ENCODE measurements around the gene MST1. TPM values are rescaled to one million over a fixed set of nuclear protein-coding genes. Genes with fewer than 3 reads are reported as not detected.

Gene MST1
- total RNA-seq, 4 donors from 2014 or later = 12.2 to 116 (median 15.1) TPM

GRCh38 chr3:49715611-49716121, 26.4 kb upstream of the MST1 start:
- intact Hi-C loops (cut with DNase I; ENCODE audit: low total_unique reads) = no loop called here
- TF ChIP-seq CTCF (IDR thresholded peaks at IDR 0.05) (no peak), POLR2AphosphoS5 (IDR thresholded peaks at IDR 0.05) (no peak), POLR2A (IDR thresholded peaks at IDR 0.05) (no peak), EP300 (IDR thresholded peaks at IDR 0.05; ENCODE audit: low read depth) (no peak)
- DNase-seq = no peak
- H3K36me3 ChIP-seq = no peaks in the 10 kb centered on the region
- no peak overlapping the region for H3K4me3 ChIP-seq
- in situ Hi-C loops (cut with MboI; ENCODE audit: low pct_ligation_motif_present in 1 of 4, low pct_unique_long_range_greater_than_20kb in 1 of 4, low sequenced_read_pairs in 3 of 4) = no loop called here
- H3K4me1 ChIP-seq = peaks cover 7 to 17% (median 14%) of the 10 kb centered on the region in 4 donors
- WGBS, 2 donors (ENCODE audit: low coverage in 1 of 2) = 92 to 93% methylated on average over 2 to 13 of the region's 13 CpGs
- H3K9me3 ChIP-seq = no peaks in the 10 kb centered on the region
- no peaks in the 10 kb centered on the region for H3K27me3 ChIP-seq
- H3K27ac ChIP-seq = no peak overlapping the region

GRCh38 chr3:49714728-49715550, 25.7 kb upstream of the MST1 start:
- Histone ChIP-seq H3K4me1 (peaks cover 7 to 15% (median 13%) of the 10 kb centered on the region in 4 donors), H3K9me3 (no peaks in the 10 kb centered on the region), H3K4me3 (no peak overlapping the region), H3K27ac (no peak overlapping the region), H3K27me3 (no peaks in the 10 kb centered on the region), H3K36me3 (no peaks in the 10 kb centered on the region)
- 91% methylated on average over 13 of the region's 13 CpGs; no CpG with 5 or more reads in 1 of the 2 donors for WGBS, 2 donors (ENCODE audit: low coverage in 1 of 2)
- no peak for TF ChIP-seq POLR2A (IDR thresholded peaks at IDR 0.05)
- no peak for TF ChIP-seq EP300 (IDR thresholded peaks at IDR 0.05; ENCODE audit: low read depth)
- TF ChIP-seq POLR2AphosphoS5 (IDR thresholded peaks at IDR 0.05) = no peak
- DNase-seq = no peak
- in situ Hi-C loops (cut with MboI; ENCODE audit: low pct_ligation_motif_present in 1 of 4, low pct_unique_long_range_greater_than_20kb in 1 of 4, low sequenced_read_pairs in 3 of 4) = no loop called here
- intact Hi-C loops (cut with DNase I; ENCODE audit: low total_unique reads) = no loop called here

GRCh38 chr3:49713336-49714105, 24.2 kb upstream of the MST1 start:
- Histone ChIP-seq H3K4me3 (no peak overlapping the region), H3K9me3 (no peaks in the 10 kb centered on the region), H3K27ac (no peak overlapping the region), H3K4me1 (peaks cover 2 to 4% (median 2%) of the 10 kb centered on the region in 4 donors), H3K27me3 (no peaks in the 10 kb centered on the region), H3K36me3 (no peaks in the 10 kb centered on the region)
- no peak for TF ChIP-seq CTCF (IDR thresholded peaks at IDR 0.05)
- no peak for TF ChIP-seq POLR2A (IDR thresholded peaks at IDR 0.05)
- no peak for TF ChIP-seq POLR2AphosphoS5 (IDR thresholded peaks at IDR 0.05)
- no peak for TF ChIP-seq EP300 (IDR thresholded peaks at IDR 0.05; ENCODE audit: low read depth)
- WGBS, 2 donors (ENCODE audit: low coverage in 1 of 2) = 93% methylated on average over 25 of the region's 25 CpGs; no CpG with 5 or more reads in 1 of the 2 donors
- in situ Hi-C loops (cut with MboI; ENCODE audit: low pct_ligation_motif_present in 1 of 4, low pct_unique_long_range_greater_than_20kb in 1 of 4, low sequenced_read_pairs in 3 of 4) (no loop called here), intact Hi-C loops (cut with DNase I; ENCODE audit: low total_unique reads) (no loop called here)
- no peak for DNase-seq

GRCh38 chr3:49712631-49713317, 23.5 kb upstream of the MST1 start:
- H3K36me3 ChIP-seq = no peaks in the 10 kb centered on the region
- intact Hi-C loops (cut with DNase I; ENCODE audit: low total_unique reads) = no loop called here
- in situ Hi-C loops (cut with MboI; ENCODE audit: low pct_ligation_motif_present in 1 of 4, low pct_unique_long_range_greater_than_20kb in 1 of 4, low sequenced_read_pairs in 3 of 4) = no loop called here
- H3K9me3 ChIP-seq = no peaks in the 10 kb centered on the region
- no peaks in the 10 kb centered on the region for H3K27me3 ChIP-seq
- no peak for TF ChIP-seq POLR2AphosphoS5 (IDR thresholded peaks at IDR 0.05)
- no peak for TF ChIP-seq EP300 (IDR thresholded peaks at IDR 0.05; ENCODE audit: low read depth)
- 70% methylated on average over 7 of the region's 7 CpGs; no CpG with 5 or more reads in 1 of the 2 donors for WGBS, 2 donors (ENCODE audit: low coverage in 1 of 2)
- no peak overlapping the region for H3K4me3 ChIP-seq
- no peak for DNase-seq
- no peak overlapping the region for H3K27ac ChIP-seq
- H3K4me1 ChIP-seq = no peaks in the 10 kb centered on the region

All from transverse colon (tissue), 4 donors.